ENCODE results near the gene CCDC172.
"Not testable (repeated sequence)": the region's sequence is repeated elsewhere in the genome, so short reads cannot be mapped to it uniquely, and the experiment has no call there.

CCDC172 gene

DNA sequence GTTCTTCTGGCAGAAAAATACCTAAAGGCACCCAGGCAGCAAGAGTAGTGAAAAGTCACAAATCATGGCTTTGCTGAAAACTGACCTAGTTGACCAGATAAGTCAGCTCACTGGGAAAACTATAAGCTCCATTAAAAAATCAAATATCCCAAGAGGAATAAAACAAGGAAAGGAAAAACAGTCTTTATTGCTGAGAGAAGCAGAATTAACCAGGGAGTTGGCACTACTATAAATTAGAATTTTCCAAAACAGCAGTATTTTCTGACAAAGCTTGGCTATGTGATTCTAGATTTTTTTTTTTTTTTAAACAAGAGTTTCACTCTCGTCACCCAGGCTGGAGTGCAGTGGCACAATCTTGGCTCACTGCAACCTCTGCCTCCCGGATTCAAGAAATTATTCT lies 12.6 kb downstream of the CCDC172 start:
- no peak for DNase-seq (ENCODE audit: low read depth)

DNA sequence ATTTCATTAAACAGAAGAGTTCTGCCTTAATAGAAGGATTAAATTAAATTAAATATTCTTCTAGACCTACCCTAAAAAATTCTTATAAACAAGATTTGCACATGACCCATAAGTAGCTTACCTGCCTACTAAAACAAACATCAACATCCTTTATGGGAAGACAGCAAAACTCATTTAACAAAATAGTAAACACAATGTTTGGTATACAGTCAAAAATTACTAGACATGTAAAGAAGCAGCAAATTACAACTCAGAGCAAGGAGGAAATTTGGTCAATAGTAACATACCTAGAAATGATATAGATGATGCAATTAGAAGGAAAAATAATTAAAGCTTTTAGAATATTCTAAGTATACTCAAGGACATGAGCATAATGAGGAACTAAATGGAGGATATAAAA lies 27.9 kb downstream of the CCDC172 start:
- DNase-seq (ENCODE audit: low read depth): no peak

DNA sequence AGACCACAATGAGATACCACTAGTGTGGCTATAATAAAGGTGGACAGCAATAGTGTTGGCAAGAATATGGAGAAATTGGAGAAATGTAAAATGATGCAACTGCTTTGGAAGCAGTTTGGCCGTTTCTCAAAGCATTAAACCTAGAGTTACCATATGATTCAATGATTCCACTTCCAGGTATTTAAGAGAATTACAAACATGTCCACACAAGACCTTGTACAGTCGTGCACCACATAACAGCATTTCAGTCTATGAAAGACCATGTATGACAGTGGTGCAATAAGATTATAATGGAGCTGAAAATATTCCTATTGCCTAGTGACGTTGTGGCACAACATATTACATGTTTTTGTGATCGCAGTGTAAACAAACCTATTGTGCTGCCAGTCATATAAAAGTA lies 29.6 kb downstream of the CCDC172 start:
- DNase-seq (ENCODE audit: low read depth): no peak

DNA sequence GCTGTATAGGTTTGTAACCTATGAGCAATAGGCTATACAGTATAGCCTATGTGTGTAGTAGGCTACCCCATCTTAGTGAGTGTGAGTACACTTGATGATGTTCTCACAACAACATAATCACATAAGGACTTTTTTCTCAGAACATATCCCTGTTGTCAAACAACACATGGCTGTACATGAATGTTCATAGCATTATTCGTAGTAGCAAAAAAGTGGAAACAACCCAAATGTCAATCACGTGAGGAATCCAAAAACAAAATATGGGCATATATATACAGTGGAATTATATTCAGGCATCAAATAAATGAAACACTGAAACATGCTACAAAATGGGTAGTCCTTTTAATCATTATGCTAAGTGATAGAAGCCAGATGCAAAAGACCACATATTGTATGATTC lies 31.1 kb downstream of the CCDC172 start:
- no peak for DNase-seq (ENCODE audit: low read depth)

GRCh38 chr10:116356833-116357232 lies 32.6 kb downstream of the CCDC172 start:
- no peak for DNase-seq (ENCODE audit: low read depth)

DNA sequence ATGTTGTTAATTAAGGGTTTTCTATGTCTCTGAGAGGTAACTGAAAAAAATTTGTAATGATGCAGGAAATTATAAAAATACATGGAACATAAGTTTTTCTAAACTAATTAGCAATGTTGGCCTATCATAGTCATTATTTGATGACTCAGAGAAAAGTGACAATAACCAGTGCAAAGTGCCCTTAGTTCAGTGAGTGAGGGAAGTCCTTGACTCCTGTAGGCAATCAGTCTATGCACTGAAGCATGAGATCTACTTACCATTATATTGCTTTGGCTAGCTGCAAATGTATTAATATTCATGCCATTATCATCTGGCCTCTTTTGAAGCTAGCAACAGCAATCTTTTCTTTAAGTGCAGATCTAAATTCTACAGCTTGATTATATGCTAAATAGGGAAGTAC lies 40.6 kb downstream of the CCDC172 start:
- no peak for DNase-seq (ENCODE audit: low read depth)

GRCh38 chr10:116371737-116372136 lies 47.5 kb downstream of the CCDC172 start:
- DNase-seq (ENCODE audit: low read depth): no peak

DNA sequence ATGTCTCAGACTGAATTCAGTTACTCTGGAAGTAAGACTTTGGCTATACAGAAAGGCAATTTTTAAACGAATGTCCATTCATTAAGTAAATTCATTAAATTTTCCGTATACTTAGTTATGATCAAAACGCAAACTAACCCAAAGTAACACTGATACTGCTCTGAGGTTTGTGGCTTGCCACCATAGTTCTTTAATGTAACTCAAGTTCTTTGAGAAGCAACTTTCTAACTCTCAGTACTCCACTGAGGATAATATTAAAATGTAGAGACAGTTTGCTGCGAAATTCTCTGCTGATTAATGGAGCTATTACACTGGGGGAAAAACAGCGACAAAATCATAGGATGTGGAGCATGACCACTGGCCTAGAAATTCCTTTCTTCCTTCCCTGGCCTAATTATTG lies 58.0 kb downstream of the CCDC172 start:
- DNase-seq (ENCODE audit: low read depth): no peak

- no peak for DNase-seq (ENCODE audit: low read depth)
Observed at GRCh38 chr10:116385311-116385710, 61.1 kb downstream of the CCDC172 start.

- peak; percentile 7 for DNase-seq (ENCODE audit: low read depth)
Observed at GRCh38 chr10:116385994-116386809, 62.0 kb downstream of the CCDC172 start.

- not testable (repeated sequence) for DNase-seq (ENCODE audit: low read depth)
Observed at GRCh38 chr10:116393246-116393831, 69.1 kb downstream of the CCDC172 start.

DNA sequence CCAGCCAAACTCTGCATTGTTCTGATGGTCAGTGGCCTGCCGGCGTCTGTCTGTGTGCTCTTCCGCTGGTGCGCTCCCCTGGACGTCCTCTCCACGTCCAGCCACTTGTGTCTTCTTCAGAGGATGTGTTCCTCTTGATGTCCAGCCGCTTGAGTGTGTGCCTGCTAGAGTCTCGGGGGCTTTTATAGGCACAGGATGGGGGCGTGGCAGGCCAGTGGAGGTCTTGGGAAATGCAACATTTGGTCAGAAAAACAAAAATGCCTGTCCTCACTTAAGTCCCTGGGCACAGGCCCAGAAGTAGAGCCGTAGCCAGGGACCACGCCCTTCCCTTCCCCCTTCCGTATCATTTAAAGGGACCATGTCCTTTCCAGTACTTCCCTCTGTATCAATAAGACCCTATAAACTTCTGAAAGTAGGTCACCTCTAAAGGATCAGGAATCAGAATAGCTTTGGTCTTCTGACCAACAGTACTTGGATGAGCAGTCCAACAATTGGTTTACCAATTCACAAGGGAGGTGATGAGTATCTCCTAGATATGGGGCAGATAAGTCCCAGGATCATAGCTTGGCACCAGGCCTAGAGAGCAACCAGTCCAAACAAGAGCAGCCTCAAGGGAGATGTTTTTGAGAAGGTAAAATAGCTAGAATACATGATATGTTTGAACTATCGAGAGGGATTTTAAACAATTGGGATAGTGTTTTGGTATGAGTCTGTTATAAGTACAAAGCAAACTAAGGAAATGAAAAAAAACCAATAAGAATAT lies 71.2 kb downstream of the CCDC172 start:
- no peak for DNase-seq (ENCODE audit: low read depth)

DNA sequence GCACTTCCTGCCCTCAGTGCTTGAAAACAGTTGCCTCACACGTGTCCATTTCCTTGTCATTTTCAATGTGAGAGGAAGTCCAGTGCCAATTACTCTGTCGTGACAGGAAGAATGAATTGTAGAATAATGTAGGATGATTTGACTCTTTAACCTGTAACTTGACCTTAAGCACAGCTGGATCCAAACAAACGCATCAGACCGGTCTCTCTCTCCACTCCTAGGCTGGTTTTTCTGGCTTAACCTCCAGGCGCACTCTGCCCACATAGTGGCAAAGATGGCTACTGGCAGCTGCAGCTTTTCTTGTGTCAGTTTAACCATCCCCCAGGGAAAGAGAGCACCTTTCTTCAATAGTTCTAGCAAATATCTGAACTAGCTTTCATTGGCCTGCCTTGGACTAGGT lies 74.0 kb downstream of the CCDC172 start:
- no peak for DNase-seq (ENCODE audit: low read depth)

DNA sequence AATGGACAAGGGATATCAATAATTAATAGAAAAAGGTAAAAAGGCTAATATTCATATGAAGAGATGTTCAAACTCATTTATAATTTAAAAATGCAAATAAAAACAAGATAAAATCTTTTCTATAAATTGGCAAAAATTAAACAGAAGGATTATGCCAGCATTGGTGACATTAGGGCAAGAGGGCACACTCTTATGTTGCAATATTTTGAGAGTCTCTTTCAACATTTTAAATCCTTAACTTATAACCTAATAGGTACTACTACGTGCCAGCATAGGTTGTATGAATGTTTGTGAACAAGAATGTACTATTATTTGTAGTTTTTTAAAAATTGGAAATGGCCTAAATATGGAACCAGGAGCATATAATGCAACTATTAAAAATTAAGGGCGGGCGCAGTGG lies 78.6 kb downstream of the CCDC172 start:
- DNase-seq (ENCODE audit: low read depth): no peak

DNA sequence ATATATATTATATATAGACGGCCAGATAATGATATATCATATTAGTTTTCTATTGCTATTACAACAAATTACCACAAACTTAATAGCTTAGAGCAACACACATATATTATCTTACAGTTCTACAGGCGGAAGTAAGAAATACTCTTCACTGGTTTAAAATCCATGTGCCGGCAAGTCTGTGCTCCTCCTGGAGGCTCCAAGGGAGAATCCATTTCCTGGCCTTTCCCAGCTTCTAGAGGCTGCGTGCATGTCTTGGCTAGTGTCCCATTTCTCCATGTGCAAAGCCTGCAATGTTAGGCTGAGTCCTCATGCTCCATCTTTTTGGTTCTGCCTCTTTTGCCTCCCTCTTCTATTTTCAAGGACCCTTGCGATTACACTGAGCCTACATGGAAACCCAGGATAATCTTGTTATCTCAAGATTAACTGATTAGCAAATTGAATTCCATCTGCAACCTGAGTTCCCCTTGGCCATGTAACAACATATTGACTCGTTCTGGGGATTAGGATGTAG lies 79.5 kb downstream of the CCDC172 start:
- no peak for DNase-seq (ENCODE audit: low read depth)

GRCh38 chr10:116408719-116409118 lies 84.5 kb downstream of the CCDC172 start:
- no peak for DNase-seq (ENCODE audit: low read depth)

- DNase-seq (ENCODE audit: low read depth): no peak
Observed at GRCh38 chr10:116410351-116410750, 86.1 kb downstream of the CCDC172 start.

DNA sequence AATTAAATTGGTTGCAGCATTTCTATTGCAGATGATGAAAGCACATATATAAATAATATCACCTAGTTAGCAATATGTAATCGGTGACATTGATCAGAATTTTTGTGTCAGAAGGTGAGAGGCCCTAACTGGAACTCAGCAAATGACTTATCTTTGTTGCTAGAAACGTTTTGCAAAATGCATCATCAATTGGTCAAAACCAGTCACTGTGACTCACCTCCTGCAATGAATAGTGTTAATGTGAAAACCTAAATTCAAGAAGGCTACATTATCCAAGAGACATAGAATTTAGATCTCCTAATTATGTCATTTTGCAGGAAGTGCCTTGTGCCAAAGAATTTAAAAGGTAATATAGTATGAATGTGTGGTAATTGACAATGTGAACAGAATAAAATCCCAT lies 93.6 kb downstream of the CCDC172 start:
- no peak for DNase-seq (ENCODE audit: low read depth)

GRCh38 chr10:116418389-116418788 lies 94.1 kb downstream of the CCDC172 start:
- no peak for DNase-seq (ENCODE audit: low read depth)

DNA sequence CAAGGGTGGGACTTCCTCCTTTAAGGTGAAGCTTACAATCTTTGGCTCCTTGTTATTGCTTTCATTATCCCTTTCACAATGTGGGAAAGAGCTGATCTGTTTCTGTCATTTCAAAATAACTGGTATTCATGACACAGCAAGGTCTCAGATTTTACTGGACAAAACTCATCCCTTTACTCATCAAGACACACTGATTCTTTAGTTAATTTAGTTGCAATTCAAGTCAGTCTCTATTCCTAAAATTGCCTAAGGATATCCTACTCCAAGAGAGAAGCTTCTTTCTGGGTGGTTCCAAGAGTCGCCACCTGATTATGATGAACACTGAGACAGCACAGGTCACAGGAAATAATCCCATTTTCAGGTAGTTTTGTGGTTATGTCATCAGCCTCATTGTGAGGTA lies 97.6 kb downstream of the CCDC172 start:
- DNase-seq (ENCODE audit: low read depth): no peak

DNA sequence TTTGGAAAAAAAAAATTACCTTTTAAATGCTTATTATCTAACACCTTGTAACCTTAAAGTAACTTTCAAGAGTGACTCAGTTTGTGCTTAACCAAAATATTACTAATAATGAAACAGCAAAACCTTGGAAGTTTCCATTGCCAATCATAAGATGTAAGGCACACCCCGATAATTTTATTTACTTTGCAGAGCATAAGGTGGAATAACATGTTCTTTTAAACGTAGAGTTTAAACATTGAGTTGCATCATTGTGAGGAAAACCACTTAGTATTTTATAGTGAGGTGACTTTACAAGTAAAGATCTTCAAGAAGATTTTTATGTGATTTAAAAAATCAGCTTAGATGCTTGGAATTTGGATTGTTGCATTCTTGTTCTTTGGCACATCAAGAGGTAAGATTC lies 103.4 kb downstream of the CCDC172 start, which contains the start of gene PNLIPRP3:
TSS of gene PNLIPRP3 (plus strand) at position 177 of the 400 bp plus-strand sequence. CDS start at position 343, 166 bp downstream.
- DNase-seq (ENCODE audit: low read depth): no peak

GRCh38 chr10:116429288-116429977 lies 105.2 kb downstream of the CCDC172 start:
- no peak for DNase-seq (ENCODE audit: low read depth)

Measured in GM04504 (cell line).